HepG2 (cell line): ENCODE measurements around the gene FAM171A2. TPM values are rescaled to one million over a fixed set of nuclear protein-coding genes. Genes with fewer than 3 reads are reported as not detected.
A peak's percentile ranks its signal among the peaks of the same experiment; 100 is the strongest.

Experiments
- DNMT3B ChIP-seq: conservative IDR thresholded peaks from 2 replicates; pipeline ENCODE4 v1.6.1; 2016; ENCODE audit warnings: missing biosample characterization, control low read depth
- DPF2 ChIP-seq: sonication (generic); formaldehyde crosslinking; IDR thresholded peaks from 2 replicates; pipeline ENCODE4 v1.4.0; 2020; ENCODE audit warnings: mild to moderate bottlenecking, low read depth, missing genetic modification reagents, borderline replicate concordance
- FOXO1 ChIP-seq: sonication (generic); formaldehyde crosslinking; IDR thresholded peaks from 2 replicates; pipeline ENCODE4 v1.4.0; 2020; ENCODE audit warnings: missing genetic modification reagents
- IKZF1 ChIP-seq: fragments of 450-650 bp; IDR thresholded peaks from 2 replicates; pipeline ENCODE4 v1.7.1; 2016
- MAFF ChIP-seq: IDR thresholded peaks from 2 replicates; pipeline ENCODE4 v1.6.1; 2011; ENCODE audit warnings: low read depth, low read length, improper control_type of control experiment
- MATR3 ChIP-seq: sonication (generic); formaldehyde crosslinking; IDR thresholded peaks from 2 replicates; pipeline ENCODE4 v1.4.0; 2020; ENCODE audit warnings: missing genetic modification reagents
- PAXIP1 ChIP-seq: sonication (generic); formaldehyde crosslinking; conservative IDR thresholded peaks from 2 replicates; pipeline ENCODE4 v1.4.0; 2020; ENCODE audit warnings: mild to moderate bottlenecking, missing genetic modification reagents, moderate library complexity
- POGK ChIP-seq: sonication (generic); formaldehyde crosslinking; conservative IDR thresholded peaks from 2 replicates; pipeline ENCODE4 v1.8.0; 2022; ENCODE audit warnings: mild to moderate bottlenecking, moderate library complexity, missing genetic modification reagents
- RAD21 ChIP-seq: fragments of 450-650 bp; formaldehyde crosslinking; IDR thresholded peaks from 2 replicates; pipeline ENCODE4 v1.5.0; 2020; ENCODE audit warnings: mild to moderate bottlenecking
- TAF15 ChIP-seq: fragments of 200-400 bp; formaldehyde crosslinking; IDR thresholded peaks from one replicate; pipeline ENCODE4 v1.6.1; 2018; ENCODE audit warnings: mild to moderate bottlenecking, low read depth, low read length; ENCODE audit not compliant: poor library complexity, severe bottlenecking
- ZBTB14 ChIP-seq: sonication (generic); formaldehyde crosslinking; IDR thresholded peaks from 2 replicates; pipeline ENCODE4 v1.4.0; 2020; ENCODE audit warnings: missing genetic modification reagents
- ZBTB25 ChIP-seq: IDR thresholded peaks from 2 replicates; pipeline ENCODE4 v1.6.1; 2018; ENCODE audit warnings: missing genetic modification reagents
- ZFP90 ChIP-seq: sonication (generic); formaldehyde crosslinking; IDR thresholded peaks from 2 replicates; pipeline ENCODE4 v1.8.0; 2022; ENCODE audit warnings: missing genetic modification reagents, mild to moderate bottlenecking, inconsistent platforms, borderline replicate concordance
- ZKSCAN8 ChIP-seq: IDR thresholded peaks from 2 replicates; pipeline ENCODE4 v1.6.1; 2016; ENCODE audit warnings: borderline replicate concordance, missing genetic modification reagents, missing compliant biosample characterization
- ZNF224 ChIP-seq: sonication (generic); formaldehyde crosslinking; IDR thresholded peaks from 2 replicates; pipeline ENCODE4 v1.5.0; 2020; ENCODE audit warnings: mild to moderate bottlenecking, missing genetic modification reagents
- ZNF34 ChIP-seq: sonication (generic); formaldehyde crosslinking; IDR thresholded peaks from 2 replicates; pipeline ENCODE4 v1.4.0; 2020; ENCODE audit warnings: mild to moderate bottlenecking, missing genetic modification reagents, borderline replicate concordance
- ZNF441 ChIP-seq: sonication (generic); formaldehyde crosslinking; IDR thresholded peaks from 2 replicates; pipeline ENCODE4 v1.7.0; 2021; ENCODE audit warnings: missing genetic modification reagents, borderline replicate concordance
- ZNF451 ChIP-seq: sonication (generic); formaldehyde crosslinking; IDR thresholded peaks from 2 replicates; pipeline ENCODE4 v1.5.0; 2020; ENCODE audit warnings: mild to moderate bottlenecking, missing genetic modification reagents
- ZNF770 ChIP-seq: sonication (generic); formaldehyde crosslinking; IDR thresholded peaks from 2 replicates; pipeline ENCODE4 v1.5.0; 2020; ENCODE audit warnings: mild to moderate bottlenecking, missing genetic modification reagents
- ZZZ3 ChIP-seq: sonication (generic); formaldehyde crosslinking; IDR thresholded peaks from 2 replicates; pipeline ENCODE4 v1.4.0; 2020; ENCODE audit warnings: missing genetic modification reagents, mild to moderate bottlenecking, borderline replicate concordance
- polyA plus RNA-seq, 8 experiments: library from polyadenylated mRNA; depleted of rRNA in 3 of 8; stranded (reverse) in 7 of 8; unstranded in 1 of 8; fragments of >200 nt; fragmentation: Illumina TruSeq in 4 of 8; extraction: Trizol in 4 of 8; gene quantifications; 2 replicates each; pipeline versions ENCODE4 v1.2.1 to v1.2.3, GENCODE V29; 2011 to 2016; ENCODE audit warnings: low read depth in 4 of 8, missing spikeins in 1 of 8, mixed read lengths in 1 of 8; ENCODE audit not compliant: insufficient read depth in 1 of 8
- total RNA-seq, 5 experiments: library from RNA; depleted of rRNA; stranded (reverse); fragments of >200 nt; fragmentation: Illumina TruSeq; extraction: Trizol; gene quantifications; 2 replicates each; pipeline ENCODE4 v1.2.3, GENCODE V29; 2016; ENCODE audit warnings: low read depth in 1 of 5

FAM171A2 gene
- total and polyA plus RNA-seq, 2 of the 13 experiments (the other 11 are each of a cell fraction or from before 2014, with no cell fraction given): 1.8 to 3.6 TPM

- TF ChIP-seq PAXIP1 (CRISPR knock-in tag): no peak
- no peak for TF ChIP-seq TAF15
- no peak for TF ChIP-seq ZFP90
- TF ChIP-seq IKZF1: no peak
- no peak for TF ChIP-seq ZNF451 (CRISPR knock-in tag)
- TF ChIP-seq ZZZ3 (CRISPR knock-in tag): no peak
- TF ChIP-seq FOXO1: no peak
- TF ChIP-seq ZNF770 (CRISPR knock-in tag): peak; percentile 17; the same call in 1 of the 2 replicates
- TF ChIP-seq RAD21: peak; percentile 77
- no peak for TF ChIP-seq ZBTB25 (CRISPR knock-in tag)
- no peak for TF ChIP-seq ZNF34
- TF ChIP-seq ZNF224: 0 out of 2 replicates have a peak, but pooled peaks have one; percentile 41
- TF ChIP-seq ZKSCAN8 (CRISPR knock-in tag): no peak
- TF ChIP-seq MAFF: no peak
- TF ChIP-seq DPF2 (CRISPR knock-in tag): no peak
- no peak for TF ChIP-seq MATR3 (CRISPR knock-in tag)
- no peak for TF ChIP-seq ZBTB14 (CRISPR knock-in tag)
- TF ChIP-seq DNMT3B: no peak
- 0 out of 2 replicates have a peak, but pooled peaks have one; percentile 36 for TF ChIP-seq POGK (CRISPR knock-in tag)
- TF ChIP-seq ZNF441 (CRISPR knock-in tag): peak; percentile 53; the same call in 1 of the 2 replicates
Measured at GRCh38 chr17:44363613-44364159, at the start of gene FAM171A2 (continued).
